Endothelial cell of umbilical vein (primary cell): ENCODE results near the gene BHLHE41. TPM values are rescaled to one million over a fixed set of nuclear protein-coding genes. Genes with fewer than 3 reads are reported as not detected.

Experiments
- BruUV-seq: library from RNA; stranded (reverse); fragments of 400-500 nt; replicated peaks from 2 replicates; lab custom pipeline; 2021; lab: Mats Ljungman, UMichigan
- CTCF ChIA-PET: fragments of 300-600, 350-600 bp; sonication (Branson Sonifier 250); formaldehyde crosslinking; loops from one replicate; lab custom pipeline; 2021; ENCODE audit warnings: antibody characterized with exemption, inconsistent platforms; lab: Charles Lee
- POLR2A ChIA-PET: fragments of 300-600, 350-600 bp; sonication (Branson Sonifier 250); formaldehyde crosslinking; loops from one replicate; lab custom pipeline; 2021; ENCODE audit warnings: antibody characterized with exemption, inconsistent platforms; lab: Charles Lee
- DNase-seq: peaks from one replicate; pipeline ENCODE4 v3.0.0-alpha.2; 2011; ENCODE audit warnings: low read depth, low spot score
- FAIRE-seq: peaks from 2 replicates; lab custom pipeline; 2011; peaks lifted over from hg19 to GRCh38; lab: Jason Lieb, UNC
- H2AFZ ChIP-seq: 2 replicates; pipeline ENCODE4 v1.6.0; 2012; ENCODE audit warnings: low read depth, low read length, control low read depth, inconsistent platforms
- H3K27ac ChIP-seq: 2 replicates; pipeline ENCODE4 v1.5.1; 2011; ENCODE audit warnings: low read depth, mild to moderate bottlenecking, control low read depth, low read length, moderate library complexity; ENCODE audit not compliant: insufficient read depth
- H3K27me3 ChIP-seq, 2 experiments: 2 replicates each; pipeline versions ENCODE4 v1.6.0 to v1.6.1; 2011; ENCODE audit warnings: low read length in 2 of 2, mixed read lengths in 1 of 2; ENCODE audit not compliant: control insufficient read depth in 2 of 2, insufficient read depth in 2 of 2
- H3K36me3 ChIP-seq, 2 experiments: 2 replicates in 1 of 2; 3 replicates in 1 of 2; pipeline ENCODE4 v1.5.1; 2011; ENCODE audit warnings: low read length in 2 of 2, mild to moderate bottlenecking in 1 of 2, moderate library complexity in 1 of 2; ENCODE audit not compliant: control insufficient read depth in 2 of 2, insufficient read depth in 2 of 2; ENCODE audit errors: extremely low read depth in 1 of 2
- H3K4me1 ChIP-seq: 3 replicates; pipeline ENCODE4 v1.5.1; 2011; ENCODE audit warnings: mild to moderate bottlenecking, low read length; ENCODE audit not compliant: control insufficient read depth, insufficient read depth; ENCODE audit errors: extremely low read depth
- H3K4me2 ChIP-seq: 2 replicates; pipeline ENCODE4 v1.6.1; 2011; ENCODE audit warnings: low read length, control low read depth, mixed read lengths; ENCODE audit not compliant: insufficient read depth
- H3K4me3 ChIP-seq, 3 experiments: fragments of 200-600 bp in 1 of 3; sonication (generic), shearing (Covaris generic) in 1 of 3; replicated peaks in 1 of 3; 2 replicates each; pipeline ENCODE4 v1.5.1; 2011 to 2016; ENCODE audit warnings: control low read depth in 3 of 3, low read length in 3 of 3, mild to moderate bottlenecking in 2 of 3, inconsistent platforms in 1 of 3, low read depth in 1 of 3, moderate library complexity in 1 of 3; ENCODE audit not compliant: insufficient read depth in 1 of 3
- H3K79me2 ChIP-seq: 2 replicates; pipeline ENCODE4 v1.6.0; 2012; ENCODE audit warnings: low read length, inconsistent platforms; ENCODE audit not compliant: control insufficient read depth, insufficient read depth
- H3K9ac ChIP-seq: replicated peaks from 2 replicates; pipeline ENCODE3; 2011; ENCODE audit warnings: low read length, control low read depth; ENCODE audit not compliant: insufficient read depth; ENCODE audit errors: extremely low read depth
- H3K9me1 ChIP-seq: replicated peaks from 3 replicates; pipeline ENCODE4 v1.6.0; 2011; ENCODE audit warnings: mild to moderate bottlenecking, low read length; ENCODE audit not compliant: control insufficient read depth, insufficient read depth; ENCODE audit errors: extremely low read depth
- H3K9me3 ChIP-seq: replicated peaks from 2 replicates; pipeline ENCODE4 v1.5.1; 2012; ENCODE audit warnings: low read length, inconsistent platforms; ENCODE audit not compliant: control insufficient read depth, insufficient read depth
- H4K20me1 ChIP-seq: replicated peaks from 2 replicates; pipeline ENCODE3; 2011; ENCODE audit warnings: mild to moderate bottlenecking, low read length; ENCODE audit not compliant: control insufficient read depth, insufficient read depth; ENCODE audit errors: extremely low read depth
- GATA2 ChIP-seq: IDR thresholded peaks from 2 replicates; pipeline ENCODE4 v1.7.0; 2011; ENCODE audit warnings: low read depth, mild to moderate bottlenecking, moderate library complexity, mixed read lengths, low read length; ENCODE audit not compliant: insufficient read length, insufficient read depth
- MYC ChIP-seq: IDR thresholded peaks from one replicate; pipeline ENCODE4 v1.6.1; 2011; ENCODE audit warnings: mild to moderate bottlenecking, low read depth, low read length
- POLR2AphosphoS5 ChIP-seq: IDR thresholded peaks from 2 replicates; pipeline ENCODE4 v1.6.1; 2012; ENCODE audit warnings: low read depth, mild to moderate bottlenecking, control low read depth, low read length, moderate library complexity; ENCODE audit not compliant: insufficient read depth
- dilution Hi-C: fragments of 300-500 bp; cut with MboI; formaldehyde crosslinking; loops from one replicate; pipeline ENCODE4 v1.15.0; 2019; ENCODE audit warnings: low sequenced_read_pairs; ENCODE audit not compliant: extremely low pct_ligation_motif_present
- intact Hi-C: fragments of 100-400 bp; cut with micrococcal nuclease; formaldehyde crosslinking; loops from one replicate; pipeline ENCODE4 v1.10.0; 2022
- polyA plus RNA-seq, 4 experiments: library from polyadenylated mRNA; depleted of rRNA in 3 of 4; stranded (reverse) in 3 of 4; unstranded in 1 of 4; fragments of >200 nt; gene quantifications; 2 replicates each; pipeline versions ENCODE4 v1.2.1 to v1.2.3, GENCODE V29; 2011 to 2012; ENCODE audit warnings: missing spikeins in 1 of 4
- total RNA-seq: library from RNA; stranded (reverse); gene quantifications from 2 replicates; pipeline ENCODE4 v1.2.3, GENCODE V29; 2021
- TF ChIP-seq, protein P1 (sequence below): IDR thresholded peaks from 2 replicates; pipeline ENCODE4 v1.6.1; 2011; ENCODE audit not compliant: insufficient read depth, insufficient read length
- TF ChIP-seq, protein P2 (sequence below), 2 donors: IDR thresholded peaks; 1 replicate in 1 of 2; 2 replicates in 1 of 2; pipeline ENCODE4 v1.5.1; 2011; ENCODE audit warnings: low read length in 2 of 2, mild to moderate bottlenecking in 2 of 2, moderate library complexity in 2 of 2, control low read depth in 1 of 2, inconsistent platforms in 1 of 2, low read depth in 1 of 2; ENCODE audit not compliant: insufficient read depth in 1 of 2; ENCODE audit errors: extremely low read depth in 1 of 2

Gene BHLHE41
- total and polyA plus RNA-seq, 2 donors (not counting 3 experiments of a cell fraction or from before 2014, with no cell fraction given): 0.12 to 0.24 TPM

DNA sequence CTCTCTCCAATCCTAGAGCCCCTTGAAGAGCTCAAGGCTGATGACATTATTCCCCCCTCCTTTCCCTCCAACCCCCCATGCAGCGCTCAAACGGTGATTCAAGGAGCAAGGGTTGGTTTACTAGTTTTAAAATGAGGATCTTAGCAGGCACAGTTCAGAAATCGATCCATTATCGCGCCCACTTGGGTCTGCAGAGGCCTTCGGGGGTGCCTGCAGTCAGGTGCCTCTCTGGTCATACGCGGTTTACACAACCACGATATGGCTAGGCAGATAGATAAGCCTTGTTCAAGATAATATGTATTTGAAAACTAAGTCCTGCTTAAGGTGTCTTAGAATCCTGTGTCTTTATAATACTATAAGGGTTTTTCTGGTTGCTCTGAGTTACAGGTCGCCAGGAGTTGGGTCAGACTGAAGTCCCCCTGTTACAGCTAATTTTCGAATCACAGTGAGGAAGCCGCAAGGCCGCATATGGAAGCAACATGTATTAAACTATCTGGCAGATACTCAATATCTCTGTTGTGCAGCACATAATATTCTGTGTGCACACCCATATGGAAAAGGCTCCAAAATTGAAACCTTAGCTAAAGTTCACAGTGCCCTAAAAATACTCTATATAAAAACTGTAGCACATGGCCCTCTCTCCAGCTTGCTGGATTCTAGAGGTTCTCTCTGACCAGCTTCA lies 10.0 kb downstream of the BHLHE41 start:
- no TSS peak for BruUV-seq
- Histone ChIP-seq H3K9me1 (no peaks in the 10 kb centered on the region), H2AFZ (peak overlapping the region; percentile 1), H3K4me3 (peak overlapping the region in 2 of 3 experiments; percentile 0 to 61), H4K20me1 (no peaks in the 10 kb centered on the region), H3K4me2 (peak overlapping the region; percentile 82), H3K27me3 (no peaks in the 10 kb centered on the region), H3K79me2 (no peaks in the 10 kb centered on the region), H3K4me1 (peaks cover 13% of the 10 kb centered on the region), H3K9ac (peak overlapping the region; percentile 81), H3K27ac (no peak overlapping the region), H3K9me3 (no peaks in the 10 kb centered on the region), H3K36me3 (no peaks in the 10 kb centered on the region)
- dilution Hi-C loops: no loop called here
- DNase-seq (no peak), FAIRE-seq (peak; percentile 68)
- intact Hi-C loops: loop anchor here (2.0 to 5.0 kb wide), 2 partner anchors 534 to 717 kb away; partner anchors contain the start of gene ITPR2
- ChIA-PET CTCF (interaction anchor here (0.7 to 2.5 kb wide), 8 partner anchors 8 to 587 kb away, joined by 3 to 7 read pairs (median 4); no protein-coding TSS in a partner anchor), POLR2A (interaction anchor here (1.4 kb wide), 1 partner anchor 8 kb away, joined by 6 read pairs; no protein-coding TSS in a partner anchor)
- TF ChIP-seq, protein P1, sequence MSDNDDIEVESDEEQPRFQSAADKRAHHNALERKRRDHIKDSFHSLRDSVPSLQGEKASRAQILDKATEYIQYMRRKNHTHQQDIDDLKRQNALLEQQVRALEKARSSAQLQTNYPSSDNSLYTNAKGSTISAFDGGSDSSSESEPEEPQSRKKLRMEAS: no peak
- TF ChIP-seq GATA2 (no peak), MYC (no peak), POLR2AphosphoS5 (no peak)
- TF ChIP-seq, protein P2, sequence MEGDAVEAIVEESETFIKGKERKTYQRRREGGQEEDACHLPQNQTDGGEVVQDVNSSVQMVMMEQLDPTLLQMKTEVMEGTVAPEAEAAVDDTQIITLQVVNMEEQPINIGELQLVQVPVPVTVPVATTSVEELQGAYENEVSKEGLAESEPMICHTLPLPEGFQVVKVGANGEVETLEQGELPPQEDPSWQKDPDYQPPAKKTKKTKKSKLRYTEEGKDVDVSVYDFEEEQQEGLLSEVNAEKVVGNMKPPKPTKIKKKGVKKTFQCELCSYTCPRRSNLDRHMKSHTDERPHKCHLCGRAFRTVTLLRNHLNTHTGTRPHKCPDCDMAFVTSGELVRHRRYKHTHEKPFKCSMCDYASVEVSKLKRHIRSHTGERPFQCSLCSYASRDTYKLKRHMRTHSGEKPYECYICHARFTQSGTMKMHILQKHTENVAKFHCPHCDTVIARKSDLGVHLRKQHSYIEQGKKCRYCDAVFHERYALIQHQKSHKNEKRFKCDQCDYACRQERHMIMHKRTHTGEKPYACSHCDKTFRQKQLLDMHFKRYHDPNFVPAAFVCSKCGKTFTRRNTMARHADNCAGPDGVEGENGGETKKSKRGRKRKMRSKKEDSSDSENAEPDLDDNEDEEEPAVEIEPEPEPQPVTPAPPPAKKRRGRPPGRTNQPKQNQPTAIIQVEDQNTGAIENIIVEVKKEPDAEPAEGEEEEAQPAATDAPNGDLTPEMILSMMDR (IDR thresholded peaks at IDR 0.05; ENCODE audit: extremely low read depth in 1 of 2, insufficient read depth in 1 of 2, low read depth in 1 of 2, low read length in 2 of 2): no peak
